GM23338 (cell line): ENCODE results near the gene CASR. TPM values are rescaled to one million over a fixed set of nuclear protein-coding genes. Genes with fewer than 3 reads are reported as not detected.

Experiments used
- ATAC-seq: fragments of 200-7000 bp; cut with Tn5 transposase; 3 replicates; pipeline ENCODE4 v1.9.1; 2020
- DNase-seq: peaks from one replicate; pipeline ENCODE4 v3.0.0-alpha.2; 2015; ENCODE audit warnings: low spot score
- H2AFZ ChIP-seq: fragments of 200-600 bp; sonication (generic); 2 replicates; pipeline ENCODE4 v1.8.0; 2016; ENCODE audit warnings: antibody characterized with exemption, mild to moderate bottlenecking, moderate library complexity
- H3F3A ChIP-seq: fragments of 200-600 bp; sonication (generic); replicated peaks from 2 replicates; pipeline ENCODE4 v1.8.0; 2017; ENCODE audit warnings: antibody characterized with exemption, mixed run types, low read depth
- H3K27ac ChIP-seq: fragments of 200-600 bp; sonication (generic); 2 replicates; pipeline ENCODE4 v1.6.1; 2016; ENCODE audit warnings: low read depth
- H3K27me3 ChIP-seq: fragments of 200-600 bp; sonication (generic); 2 replicates; pipeline ENCODE4 v1.8.0; 2016; ENCODE audit warnings: mild to moderate bottlenecking, mixed run types, moderate library complexity; ENCODE audit not compliant: insufficient read depth
- H3K36me3 ChIP-seq: fragments of 200-600 bp; sonication (generic); 2 replicates; pipeline ENCODE4 v1.8.0; 2016; ENCODE audit warnings: mild to moderate bottlenecking; ENCODE audit not compliant: insufficient read depth
- H3K4me1 ChIP-seq: fragments of 200-600 bp; sonication (generic); 2 replicates; pipeline ENCODE4 v1.8.0; 2016; ENCODE audit warnings: mild to moderate bottlenecking, moderate library complexity; ENCODE audit not compliant: insufficient read depth
- H3K4me2 ChIP-seq: fragments of 200-600 bp; sonication (generic); 2 replicates; pipeline ENCODE4 v1.7.1; 2017; ENCODE audit warnings: mixed run types
- H3K4me3 ChIP-seq: fragments of 200-600 bp; sonication (generic); 2 replicates; pipeline ENCODE4 v1.6.1; 2016; ENCODE audit warnings: mixed run types
- H3K79me2 ChIP-seq: fragments of 200-600 bp; sonication (generic); replicated peaks from 2 replicates; pipeline ENCODE4 v1.8.0; 2017; ENCODE audit warnings: mild to moderate bottlenecking; ENCODE audit not compliant: insufficient read depth
- H3K9me2 ChIP-seq: fragments of 200-600 bp; sonication (generic); 2 replicates; pipeline ENCODE4 v1.8.0; 2017; ENCODE audit not compliant: insufficient read depth
- H4K20me1 ChIP-seq: fragments of 200-600 bp; sonication (generic); replicated peaks from 2 replicates; pipeline ENCODE4 v1.8.0; 2017; ENCODE audit warnings: mild to moderate bottlenecking; ENCODE audit not compliant: insufficient read depth
- H3K27ac Mint-ChIP-seq: 2 replicates; pipeline ENCODE4 v1.8.0; 2020; ENCODE audit warnings: inconsistent platforms, mild to moderate bottlenecking, moderate library complexity, mixed read lengths
- H3K27me3 Mint-ChIP-seq: 3 replicates; pipeline ENCODE4 v1.8.0; 2022; ENCODE audit warnings: low read depth, mild to moderate bottlenecking, moderate library complexity, mixed read lengths, inconsistent platforms; ENCODE audit not compliant: insufficient read depth, poor library complexity
- H3K36me3 Mint-ChIP-seq: 3 replicates; pipeline ENCODE4 v1.8.0; 2021; ENCODE audit warnings: low read depth, mild to moderate bottlenecking, inconsistent platforms, moderate library complexity, mixed read lengths
- H3K4me1 Mint-ChIP-seq: 3 replicates; pipeline ENCODE4 v1.8.0; 2020; ENCODE audit warnings: mild to moderate bottlenecking, inconsistent platforms, mixed read lengths
- H3K4me3 Mint-ChIP-seq: 3 replicates; pipeline ENCODE4 v1.8.0; 2021; ENCODE audit warnings: moderate library complexity, mild to moderate bottlenecking, inconsistent platforms, mixed read lengths
- H3K9me3 Mint-ChIP-seq: 3 replicates; pipeline ENCODE4 v1.8.0; 2020; ENCODE audit warnings: moderate library complexity, mild to moderate bottlenecking, inconsistent platforms, mixed read lengths
- CREB1 ChIP-seq: fragments of 250-450 bp; sonication (Bioruptor Pico); IDR thresholded peaks from 2 replicates; pipeline ENCODE4 v1.5.0; 2020; ENCODE audit warnings: low read depth, mild to moderate bottlenecking, moderate library complexity
- ETS1 ChIP-seq: IDR thresholded peaks from 2 replicates; pipeline ENCODE4 v1.6.1; 2016; ENCODE audit warnings: antibody characterized with exemption
- EZH2phosphoT487 ChIP-seq: fragments of 200-600 bp; sonication (generic); IDR thresholded peaks from one replicate; pipeline ENCODE4 v1.8.1; 2018; ENCODE audit warnings: antibody characterized with exemption; ENCODE audit not compliant: unreplicated experiment
- NANOG ChIP-seq: IDR thresholded peaks from 2 replicates; pipeline ENCODE4 v1.6.1; 2016; ENCODE audit warnings: antibody characterized with exemption, borderline replicate concordance
- STAT1 ChIP-seq: IDR thresholded peaks from one replicate; pipeline ENCODE4 v1.6.1; 2016; ENCODE audit warnings: antibody characterized with exemption; ENCODE audit not compliant: unreplicated experiment
- ZNF114 ChIP-seq: fragments of 250-450 bp; sonication (Bioruptor Pico); IDR thresholded peaks from 2 replicates; pipeline ENCODE4 v1.5.0; 2020; ENCODE audit warnings: mild to moderate bottlenecking, moderate library complexity
- ZNF462 ChIP-seq: fragments of 250-450 bp; sonication (Bioruptor Pico); IDR thresholded peaks from 2 replicates; pipeline ENCODE4 v1.5.0; 2020; ENCODE audit warnings: mild to moderate bottlenecking, moderate library complexity
- polyA plus RNA-seq: library from polyadenylated mRNA; unstranded; fragments of >200 nt; fragmentation: Nextera tagmentation; extraction: Ambion mirVana; gene quantifications from 2 replicates; pipeline ENCODE4 v1.2.1, GENCODE V29; 2016
- total RNA-seq: library from RNA; depleted of rRNA; stranded (reverse); fragments of >200 nt; shearing (Covaris generic); gene quantifications from 2 replicates; pipeline ENCODE4 v1.2.3, GENCODE V29; 2014
- TF ChIP-seq, protein P1 (sequence below): IDR thresholded peaks from one replicate; pipeline ENCODE4 v1.6.1; 2018; ENCODE audit warnings: antibody characterized with exemption; ENCODE audit not compliant: unreplicated experiment

CASR gene
- total and polyA plus RNA-seq, 2 experiments from 2014 or later = 0.08 to 0.56 TPM

DNA sequence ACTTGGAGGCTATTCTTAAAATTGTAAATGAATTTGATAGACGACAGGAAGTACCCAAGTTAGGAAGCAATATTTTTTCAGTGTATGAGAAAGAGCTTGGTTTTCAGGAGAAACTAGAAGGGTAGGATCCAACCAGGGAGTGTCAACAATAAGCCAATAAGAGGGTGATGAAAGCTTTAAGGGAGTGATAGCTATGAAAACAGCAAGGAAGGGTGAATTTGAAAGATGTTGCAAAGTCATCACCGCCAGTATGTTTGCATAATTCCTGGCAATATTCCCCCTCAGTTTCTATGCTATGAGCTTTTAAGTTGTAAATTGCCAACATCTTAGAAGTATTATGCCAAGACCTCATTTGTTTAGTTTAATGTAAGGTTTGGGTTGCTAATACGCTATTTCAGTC, 129.8 kb downstream of the CASR start:
- TF ChIP-seq EZH2phosphoT487 = no peak
- no peak for TF ChIP-seq ZNF114 (CRISPR knock-in tag)
- TF ChIP-seq ETS1 = no peak
- TF ChIP-seq, protein P1, sequence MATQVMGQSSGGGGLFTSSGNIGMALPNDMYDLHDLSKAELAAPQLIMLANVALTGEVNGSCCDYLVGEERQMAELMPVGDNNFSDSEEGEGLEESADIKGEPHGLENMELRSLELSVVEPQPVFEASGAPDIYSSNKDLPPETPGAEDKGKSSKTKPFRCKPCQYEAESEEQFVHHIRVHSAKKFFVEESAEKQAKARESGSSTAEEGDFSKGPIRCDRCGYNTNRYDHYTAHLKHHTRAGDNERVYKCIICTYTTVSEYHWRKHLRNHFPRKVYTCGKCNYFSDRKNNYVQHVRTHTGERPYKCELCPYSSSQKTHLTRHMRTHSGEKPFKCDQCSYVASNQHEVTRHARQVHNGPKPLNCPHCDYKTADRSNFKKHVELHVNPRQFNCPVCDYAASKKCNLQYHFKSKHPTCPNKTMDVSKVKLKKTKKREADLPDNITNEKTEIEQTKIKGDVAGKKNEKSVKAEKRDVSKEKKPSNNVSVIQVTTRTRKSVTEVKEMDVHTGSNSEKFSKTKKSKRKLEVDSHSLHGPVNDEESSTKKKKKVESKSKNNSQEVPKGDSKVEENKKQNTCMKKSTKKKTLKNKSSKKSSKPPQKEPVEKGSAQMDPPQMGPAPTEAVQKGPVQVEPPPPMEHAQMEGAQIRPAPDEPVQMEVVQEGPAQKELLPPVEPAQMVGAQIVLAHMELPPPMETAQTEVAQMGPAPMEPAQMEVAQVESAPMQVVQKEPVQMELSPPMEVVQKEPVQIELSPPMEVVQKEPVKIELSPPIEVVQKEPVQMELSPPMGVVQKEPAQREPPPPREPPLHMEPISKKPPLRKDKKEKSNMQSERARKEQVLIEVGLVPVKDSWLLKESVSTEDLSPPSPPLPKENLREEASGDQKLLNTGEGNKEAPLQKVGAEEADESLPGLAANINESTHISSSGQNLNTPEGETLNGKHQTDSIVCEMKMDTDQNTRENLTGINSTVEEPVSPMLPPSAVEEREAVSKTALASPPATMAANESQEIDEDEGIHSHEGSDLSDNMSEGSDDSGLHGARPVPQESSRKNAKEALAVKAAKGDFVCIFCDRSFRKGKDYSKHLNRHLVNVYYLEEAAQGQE = no peak
- no peak for DNase-seq
- H4K20me1 ChIP-seq = no peaks in the 10 kb centered on the region
- H3K27ac ChIP-seq = no peak overlapping the region
- Mint-ChIP-seq H3K36me3 (no peaks in the 10 kb centered on the region), H3K9me3 (no peaks in the 10 kb centered on the region), H3K4me1 (peaks cover 16% of the 10 kb centered on the region), H3K4me3 (no peak overlapping the region), H3K27ac (no peak overlapping the region), H3K27me3 (peaks cover 3% of the 10 kb centered on the region)
- no peaks in the 10 kb centered on the region for H3K79me2 ChIP-seq
- H3K4me3 ChIP-seq = no peak overlapping the region
- H3K4me2 ChIP-seq = no peak overlapping the region
- H3F3A ChIP-seq = no peaks in the 10 kb centered on the region
- no peaks in the 10 kb centered on the region for H3K36me3 ChIP-seq
- 0 out of 2 replicates have a peak overlapping the region, but pooled peaks have one; percentile 1 for H2AFZ ChIP-seq
- peaks cover 9% of the 10 kb centered on the region; the same call in 1 of the 2 replicates for H3K4me1 ChIP-seq
- H3K27me3 ChIP-seq = no peaks in the 10 kb centered on the region
- no peak for ATAC-seq
- peaks cover 3% of the 10 kb centered on the region; the same call in 1 of the 2 replicates for H3K9me2 ChIP-seq

GRCh38 chr3:122314228-122314876, 130.9 kb downstream of the CASR start:
- no peaks in the 10 kb centered on the region for H3K36me3 Mint-ChIP-seq
- ATAC-seq = no peak
- H3K4me1 ChIP-seq = peaks cover 9% of the 10 kb centered on the region; the same call in 1 of the 2 replicates
- H3K27ac Mint-ChIP-seq = no peak overlapping the region
- H3K9me3 Mint-ChIP-seq = peaks cover 5% of the 10 kb centered on the region; the same call in 2 of the 3 replicates
- H3K79me2 ChIP-seq = no peaks in the 10 kb centered on the region
- H3K4me3 Mint-ChIP-seq = no peak overlapping the region
- H3K27ac ChIP-seq = no peak overlapping the region
- peaks cover 3% of the 10 kb centered on the region for H3K27me3 Mint-ChIP-seq
- peaks cover 3% of the 10 kb centered on the region; the same call in 1 of the 2 replicates for H3K9me2 ChIP-seq
- no peaks in the 10 kb centered on the region for H4K20me1 ChIP-seq
- no peak overlapping the region for H3K4me2 ChIP-seq
- peak overlapping the region; percentile 94 for H2AFZ ChIP-seq
- H3K4me1 Mint-ChIP-seq = peaks cover 16% of the 10 kb centered on the region
- H3K4me3 ChIP-seq = no peak overlapping the region
- H3F3A ChIP-seq = no peaks in the 10 kb centered on the region
- DNase-seq = no peak
- no peaks in the 10 kb centered on the region for H3K36me3 ChIP-seq
- no peaks in the 10 kb centered on the region for H3K27me3 ChIP-seq
- TF ChIP-seq CREB1 (CRISPR knock-in tag) = no peak
- no peak for TF ChIP-seq ZNF462 (CRISPR knock-in tag)
- TF ChIP-seq STAT1 = no peak
- no peak for TF ChIP-seq NANOG
- no peak for TF ChIP-seq ETS1
